22Rv1 (cell line): ENCODE data around the gene PLXNA4.
A peak's percentile ranks its signal among the peaks of the same experiment; 100 is the strongest.

Experiments
- H3K27ac ChIP-seq: fragments of 450-650 bp; 2 replicates; pipeline ENCODE4 v1.5.1; 2017
- CTCF ChIP-seq: fragments of 450-650 bp; IDR thresholded peaks from 2 replicates; pipeline ENCODE4 v1.5.1; 2017; ENCODE audit warnings: mild to moderate bottlenecking
- ZFX ChIP-seq: fragments of 450-650 bp; IDR thresholded peaks from 2 replicates; pipeline ENCODE4 v1.6.1; 2017; ENCODE audit warnings: antibody characterized with exemption, borderline replicate concordance

The PLXNA4 gene

DNA sequence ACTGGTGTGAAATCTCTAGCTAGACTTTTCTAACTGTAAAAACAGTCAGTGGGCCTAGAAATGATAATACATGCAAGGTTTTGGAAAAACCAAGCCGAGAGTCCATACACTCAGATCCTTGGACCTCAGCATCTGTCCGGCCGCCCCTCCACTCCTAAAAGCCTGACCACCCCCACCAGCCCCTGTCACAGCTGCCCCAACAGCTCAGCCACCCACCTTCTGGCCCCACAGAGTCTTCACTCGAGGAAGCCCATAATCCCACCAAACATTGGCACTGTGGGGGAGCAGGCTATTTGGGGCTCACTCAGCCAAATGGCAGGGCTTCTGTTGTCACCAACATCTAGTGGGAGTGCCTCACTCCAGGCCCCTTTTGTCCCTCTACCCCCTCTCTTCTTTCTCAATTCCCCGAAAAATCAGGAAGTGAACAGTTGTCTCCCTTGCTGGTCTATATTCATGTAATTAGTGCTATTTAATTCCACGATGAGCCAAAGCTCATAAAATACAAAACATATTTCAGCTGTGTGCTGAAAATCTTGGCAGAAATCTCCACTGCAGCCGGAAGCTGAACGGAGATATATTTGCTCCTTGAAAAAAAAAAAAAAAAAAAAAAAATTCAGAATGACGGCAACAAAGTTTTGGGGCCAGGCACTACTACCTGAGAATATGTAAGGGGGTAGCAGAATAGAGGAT lies 55.5 kb downstream of the PLXNA4 start:
- no peak overlapping the region for H3K27ac ChIP-seq
- TF ChIP-seq ZFX (no peak), CTCF (no peak)

GRCh38 chr7:132519936-132520335 lies 56.3 kb downstream of the PLXNA4 start:
- no peak for TF ChIP-seq ZFX
- no peak for TF ChIP-seq CTCF

GRCh38 chr7:132518839-132519173 lies 57.5 kb downstream of the PLXNA4 start:
- TF ChIP-seq CTCF, result no peak
- TF ChIP-seq ZFX, result no peak
- no peak overlapping the region for H3K27ac ChIP-seq

More at GRCh38 chr7:132519936-132520335, 56.3 kb downstream of the PLXNA4 start:
- no peak overlapping the region for H3K27ac ChIP-seq

GRCh38 chr7:132518102-132518838 lies 58.0 kb downstream of the PLXNA4 start:
- peak; percentile 66 for TF ChIP-seq CTCF
- TF ChIP-seq ZFX, result no peak
- no peak overlapping the region for H3K27ac ChIP-seq

GRCh38 chr7:132516042-132516840 lies 60.0 kb downstream of the PLXNA4 start:
- TF ChIP-seq ZFX (no peak), CTCF (no peak)

GRCh38 chr7:132515181-132515580 lies 61.1 kb downstream of the PLXNA4 start:
- no peak overlapping the region for H3K27ac ChIP-seq
- TF ChIP-seq CTCF (no peak), ZFX (no peak)

More at GRCh38 chr7:132516042-132516840, 60.0 kb downstream of the PLXNA4 start:
- H3K27ac ChIP-seq, result no peak overlapping the region
